T-helper 22 cell (primary cell): Measurements from ENCODE around the gene EFHD2.

ENCODE experiments used
- DNase-seq: peaks from one replicate; pipeline ENCODE4 v3.0.0-alpha.2; 2020; ENCODE audit warnings: low read depth

EFHD2 gene

DNA sequence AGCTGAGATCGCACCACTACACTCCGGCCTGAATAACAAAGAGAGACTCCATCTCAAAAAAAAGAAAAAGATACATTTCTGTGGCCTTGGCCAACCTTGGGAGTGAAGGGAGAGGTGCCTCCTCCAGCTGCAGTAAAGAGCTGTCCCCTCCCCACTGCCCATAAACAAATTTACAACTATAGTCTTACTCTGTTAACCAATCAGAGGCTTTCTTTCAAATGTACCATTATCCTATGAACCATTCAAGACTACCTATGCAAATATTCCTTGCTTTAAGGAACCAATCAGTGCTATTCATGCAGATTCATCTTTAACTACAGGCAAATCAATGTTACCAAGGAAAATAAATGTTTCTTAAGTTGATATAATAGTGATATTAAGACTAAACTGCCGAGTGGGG, 67.2 kb downstream of the EFHD2 start:
- no peak for DNase-seq

DNA sequence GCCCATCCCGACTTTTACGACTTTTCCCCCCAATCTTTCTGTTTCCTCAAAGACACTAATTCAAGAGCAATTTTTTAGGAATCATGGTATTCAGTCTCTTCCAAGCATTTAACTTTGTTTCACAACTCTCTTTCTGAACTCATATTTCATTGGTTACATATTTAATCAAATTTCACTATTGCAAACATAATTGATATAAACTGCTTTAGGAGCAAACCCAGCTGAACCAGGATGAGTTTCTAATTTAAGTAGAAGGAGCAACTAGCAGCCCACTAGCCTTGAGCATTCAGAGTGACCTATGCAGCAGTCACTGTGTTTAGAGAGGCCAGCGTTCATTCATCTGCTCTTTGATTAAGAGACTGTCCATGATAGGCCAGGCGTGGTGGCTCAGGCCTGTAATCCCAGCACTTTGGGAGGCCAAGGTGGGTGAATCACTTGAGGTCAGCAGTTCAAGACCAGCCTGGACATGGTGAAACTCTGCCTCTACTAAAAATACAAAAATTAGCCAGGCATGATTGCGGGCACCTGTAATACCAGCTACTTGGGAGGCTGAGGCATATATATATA, 68.0 kb downstream of the EFHD2 start:
- DNase-seq = no peak
